ENCODE results near the gene FAU. TPM values are rescaled to one million over a fixed set of nuclear protein-coding genes. Genes with fewer than 3 reads are reported as not detected.

Gene FAU
- total and polyA plus RNA-seq, 9 of the 15 experiments (the other 6 are each of a cell fraction or from before 2014, with no cell fraction given): 433 to 1,827 (median 942) TPM

DNA sequence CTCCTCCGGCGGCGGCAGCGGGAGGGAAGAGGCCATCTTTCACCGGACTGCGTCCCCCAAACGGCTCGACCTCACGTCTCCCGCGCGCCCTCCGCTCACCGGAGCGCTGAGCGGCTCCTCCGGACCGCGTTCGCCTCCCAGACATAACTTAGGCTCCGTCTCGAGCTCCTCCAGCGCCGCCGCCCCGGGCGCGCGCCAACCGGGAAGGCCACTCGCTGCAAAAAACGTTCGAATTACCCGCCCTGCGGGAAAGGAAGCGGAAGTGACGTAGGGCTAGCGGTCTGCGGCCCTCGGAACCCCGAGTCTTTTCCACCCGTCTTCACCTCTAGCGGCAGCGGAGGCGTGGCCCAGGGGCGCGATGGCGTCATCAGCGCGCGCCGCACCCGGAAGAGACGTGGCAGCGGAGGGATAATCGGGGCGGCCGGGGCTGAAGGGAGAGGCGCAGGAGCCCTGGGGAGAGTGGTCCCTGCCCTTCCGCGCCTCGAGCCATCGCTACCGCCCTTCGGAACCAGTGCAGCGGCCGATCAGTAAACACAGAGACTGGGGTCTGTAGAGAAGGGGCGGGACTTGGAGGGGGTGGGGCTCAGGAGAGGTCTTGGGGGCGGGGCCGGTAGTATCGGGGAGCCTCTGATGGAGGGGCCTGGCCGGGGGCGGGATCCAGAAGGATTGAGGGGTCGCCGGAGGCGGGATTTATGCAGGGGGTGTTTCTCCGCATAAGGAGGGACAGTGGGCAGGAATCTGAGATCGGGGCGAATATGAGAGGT, 37.9 kb downstream of the FAU start, which contains the start of the genes CDCA5 and ZFPL1 (continued):
- no peak for TF ChIP-seq TCFL5 (CRISPR knock-in tag; conservative IDR thresholded peaks at IDR 0.05)
- TF ChIP-seq ZNF23 (CRISPR knock-in tag; IDR thresholded peaks at IDR 0.05): no peak
- TF ChIP-seq, protein P1, sequence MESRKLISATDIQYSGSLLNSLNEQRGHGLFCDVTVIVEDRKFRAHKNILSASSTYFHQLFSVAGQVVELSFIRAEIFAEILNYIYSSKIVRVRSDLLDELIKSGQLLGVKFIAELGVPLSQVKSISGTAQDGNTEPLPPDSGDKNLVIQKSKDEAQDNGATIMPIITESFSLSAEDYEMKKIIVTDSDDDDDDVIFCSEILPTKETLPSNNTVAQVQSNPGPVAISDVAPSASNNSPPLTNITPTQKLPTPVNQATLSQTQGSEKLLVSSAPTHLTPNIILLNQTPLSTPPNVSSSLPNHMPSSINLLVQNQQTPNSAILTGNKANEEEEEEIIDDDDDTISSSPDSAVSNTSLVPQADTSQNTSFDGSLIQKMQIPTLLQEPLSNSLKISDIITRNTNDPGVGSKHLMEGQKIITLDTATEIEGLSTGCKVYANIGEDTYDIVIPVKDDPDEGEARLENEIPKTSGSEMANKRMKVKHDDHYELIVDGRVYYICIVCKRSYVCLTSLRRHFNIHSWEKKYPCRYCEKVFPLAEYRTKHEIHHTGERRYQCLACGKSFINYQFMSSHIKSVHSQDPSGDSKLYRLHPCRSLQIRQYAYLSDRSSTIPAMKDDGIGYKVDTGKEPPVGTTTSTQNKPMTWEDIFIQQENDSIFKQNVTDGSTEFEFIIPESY (CRISPR knock-in tag; IDR thresholded peaks at IDR 0.05): peak; percentile 36
- peak; percentile 33 to 99; a peak in 3 of 4 replicates for TF ChIP-seq HDAC1 (IDR thresholded peaks at IDR 0.05)
- TF ChIP-seq, protein P2, sequence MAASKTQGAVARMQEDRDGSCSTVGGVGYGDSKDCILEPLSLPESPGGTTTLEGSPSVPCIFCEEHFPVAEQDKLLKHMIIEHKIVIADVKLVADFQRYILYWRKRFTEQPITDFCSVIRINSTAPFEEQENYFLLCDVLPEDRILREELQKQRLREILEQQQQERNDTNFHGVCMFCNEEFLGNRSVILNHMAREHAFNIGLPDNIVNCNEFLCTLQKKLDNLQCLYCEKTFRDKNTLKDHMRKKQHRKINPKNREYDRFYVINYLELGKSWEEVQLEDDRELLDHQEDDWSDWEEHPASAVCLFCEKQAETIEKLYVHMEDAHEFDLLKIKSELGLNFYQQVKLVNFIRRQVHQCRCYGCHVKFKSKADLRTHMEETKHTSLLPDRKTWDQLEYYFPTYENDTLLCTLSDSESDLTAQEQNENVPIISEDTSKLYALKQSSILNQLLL (CRISPR knock-in tag; IDR thresholded peaks at IDR 0.05; ENCODE audit: borderline replicate concordance): no peak
- TF ChIP-seq TFAM (CRISPR knock-in tag; conservative IDR thresholded peaks at IDR 0.05): no peak
- TF ChIP-seq, protein P3, sequence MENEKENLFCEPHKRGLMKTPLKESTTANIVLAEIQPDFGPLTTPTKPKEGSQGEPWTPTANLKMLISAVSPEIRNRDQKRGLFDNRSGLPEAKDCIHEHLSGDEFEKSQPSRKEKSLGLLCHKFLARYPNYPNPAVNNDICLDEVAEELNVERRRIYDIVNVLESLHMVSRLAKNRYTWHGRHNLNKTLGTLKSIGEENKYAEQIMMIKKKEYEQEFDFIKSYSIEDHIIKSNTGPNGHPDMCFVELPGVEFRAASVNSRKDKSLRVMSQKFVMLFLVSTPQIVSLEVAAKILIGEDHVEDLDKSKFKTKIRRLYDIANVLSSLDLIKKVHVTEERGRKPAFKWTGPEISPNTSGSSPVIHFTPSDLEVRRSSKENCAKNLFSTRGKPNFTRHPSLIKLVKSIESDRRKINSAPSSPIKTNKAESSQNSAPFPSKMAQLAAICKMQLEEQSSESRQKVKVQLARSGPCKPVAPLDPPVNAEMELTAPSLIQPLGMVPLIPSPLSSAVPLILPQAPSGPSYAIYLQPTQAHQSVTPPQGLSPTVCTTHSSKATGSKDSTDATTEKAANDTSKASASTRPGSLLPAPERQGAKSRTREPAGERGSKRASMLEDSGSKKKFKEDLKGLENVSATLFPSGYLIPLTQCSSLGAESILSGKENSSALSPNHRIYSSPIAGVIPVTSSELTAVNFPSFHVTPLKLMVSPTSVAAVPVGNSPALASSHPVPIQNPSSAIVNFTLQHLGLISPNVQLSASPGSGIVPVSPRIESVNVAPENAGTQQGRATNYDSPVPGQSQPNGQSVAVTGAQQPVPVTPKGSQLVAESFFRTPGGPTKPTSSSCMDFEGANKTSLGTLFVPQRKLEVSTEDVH (IDR thresholded peaks at IDR 0.05; ENCODE audit: low read depth, partially characterized antibody): peak; percentile 98
- peak; percentile 99 for TF ChIP-seq ELF1 (tag; IDR thresholded peaks at IDR 0.05)
- TF ChIP-seq RAD21 (CRISPR knock-in tag; conservative IDR thresholded peaks at IDR 0.05 in 1 of 2, IDR thresholded peaks at IDR 0.05 in 1 of 2): no peak
- TF ChIP-seq ZFPM2 (CRISPR knock-in tag; IDR thresholded peaks at IDR 0.05): no peak
- TF ChIP-seq MYC (IDR thresholded peaks at IDR 0.05; ENCODE audit: low read depth, low read length): peak; percentile 85
- peak; percentile 77; the same call in 1 of the 2 replicates for TF ChIP-seq MYC (CRISPR knock-in tag; IDR thresholded peaks at IDR 0.05; ENCODE audit: borderline replicate concordance, low read depth)
- TF ChIP-seq KDM4B (IDR thresholded peaks at IDR 0.05; ENCODE audit: borderline replicate concordance in 2 of 2, low read depth in 1 of 2): peak in 1 of 2 experiments; percentile 81; a peak in 1 of 4 replicates
- peak; percentile 99 for TF ChIP-seq SAP30 (IDR thresholded peaks at IDR 0.05; ENCODE audit: borderline replicate concordance, insufficient read depth, low read depth, low read length, poor library complexity, severe bottlenecking)
- TF ChIP-seq POLR2H (tag; IDR thresholded peaks at IDR 0.05; ENCODE audit: low read depth): peak; percentile 78
- no peak for TF ChIP-seq ZNF699 (CRISPR knock-in tag; IDR thresholded peaks at IDR 0.05; ENCODE audit: insufficient replicate concordance)
- TF ChIP-seq, protein P4, sequence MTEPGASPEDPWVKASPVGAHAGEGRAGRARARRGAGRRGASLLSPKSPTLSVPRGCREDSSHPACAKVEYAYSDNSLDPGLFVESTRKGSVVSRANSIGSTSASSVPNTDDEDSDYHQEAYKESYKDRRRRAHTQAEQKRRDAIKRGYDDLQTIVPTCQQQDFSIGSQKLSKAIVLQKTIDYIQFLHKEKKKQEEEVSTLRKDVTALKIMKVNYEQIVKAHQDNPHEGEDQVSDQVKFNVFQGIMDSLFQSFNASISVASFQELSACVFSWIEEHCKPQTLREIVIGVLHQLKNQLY (CRISPR knock-in tag; conservative IDR thresholded peaks at IDR 0.05): no peak
